Natural killer cell (primary cell): ENCODE data around the gene TBCC. TPM values are rescaled to one million over a fixed set of nuclear protein-coding genes. Genes with fewer than 3 reads are reported as not detected.

Experiments
- ATAC-seq, 3 donors: fragments of 150-1000 bp in 2 of 3; fragments of 200-7000 bp in 1 of 3; cut with Tn5 transposase; 1 replicate in 1 of 3; 2 replicates in 2 of 3; pipeline ENCODE4 v1.10.0; 2021; ENCODE audit warnings: mild to moderate bottlenecking in 2 of 3, moderate library complexity in 2 of 3
- DNase-seq, 2 donors: peaks; one replicate each; pipeline versions ENCODE4 v3.0.0 to v3.0.0-alpha.2; 2013 to 2021; ENCODE audit warnings: mixed read lengths in 1 of 2
- H3K27ac ChIP-seq: one replicate; pipeline ENCODE4 v1.5.1; 2013; ENCODE audit warnings: mild to moderate bottlenecking, low read length
- H3K27me3 ChIP-seq: one replicate; pipeline ENCODE4 v1.6.1; 2013; ENCODE audit warnings: low read length; ENCODE audit not compliant: control insufficient read depth, insufficient read depth
- H3K36me3 ChIP-seq: one replicate; pipeline ENCODE4 v1.6.1; 2013; ENCODE audit warnings: low read length; ENCODE audit not compliant: control insufficient read depth, insufficient read depth
- H3K4me1 ChIP-seq: one replicate; pipeline ENCODE4 v1.6.1; 2013; ENCODE audit warnings: low read length; ENCODE audit not compliant: control insufficient read depth, insufficient read depth
- H3K4me3 ChIP-seq: one replicate; pipeline ENCODE4 v1.5.1; 2013; ENCODE audit warnings: low read length
- H3K9me3 ChIP-seq: one replicate; pipeline ENCODE4 v1.6.1; 2013; ENCODE audit warnings: low read length; ENCODE audit not compliant: control insufficient read depth, insufficient read depth
- H3K27ac Mint-ChIP-seq, 2 donors: one replicate each; pipeline ENCODE4 v1.8.0; 2022; ENCODE audit warnings: mild to moderate bottlenecking in 2 of 2, mixed read lengths in 2 of 2, moderate library complexity in 1 of 2
- H3K27me3 Mint-ChIP-seq, 2 donors: one replicate each; pipeline ENCODE4 v1.8.0; 2022; ENCODE audit warnings: low read depth in 2 of 2, mixed read lengths in 2 of 2
- H3K36me3 Mint-ChIP-seq: one replicate; pipeline ENCODE4 v1.8.0; 2022; ENCODE audit warnings: mixed read lengths
- H3K4me1 Mint-ChIP-seq, 2 donors: one replicate each; pipeline ENCODE4 v1.8.0; 2022; ENCODE audit warnings: mixed read lengths in 2 of 2
- H3K4me3 Mint-ChIP-seq: one replicate; pipeline ENCODE4 v1.8.0; 2022; ENCODE audit warnings: mild to moderate bottlenecking, moderate library complexity, mixed read lengths
- H3K9me3 Mint-ChIP-seq, 2 donors: one replicate each; pipeline ENCODE4 v1.8.0; 2022; ENCODE audit warnings: mixed read lengths in 2 of 2
- CTCF ChIP-seq: fragments of 200-600 bp; IDR thresholded peaks from one replicate; pipeline ENCODE4 v1.8.0; 2022; ENCODE audit warnings: antibody characterized with exemption
- WGBS: methylation state at CpG from one replicate; pipeline ENCODE4 v1.1.7; 2013; ENCODE audit warnings: missing lambda C conversion rate; ENCODE audit not compliant: insufficient coverage; 5-methylcytosine and 5-hydroxymethylcytosine counted together
- intact Hi-C: fragments of 100-400 bp; cut with micrococcal nuclease; formaldehyde crosslinking; loops from one replicate; pipeline ENCODE4 v1.14.2; 2022
- total RNA-seq, 4 donors: library from RNA; stranded (reverse); fragments of 120-200 nt in 1 of 4; gene quantifications; one replicate each; pipeline versions ENCODE4 v1.2.3 to v1.2.4, GENCODE V29; 2013 to 2022

Gene TBCC
- 10 to 100 TPM; 64.1 to 77.6 (median 65.6) TPM for total RNA-seq
- total RNA-seq (2013): 82.4 TPM

GRCh38 chr6:42745640-42746462 lies at the start of gene TBCC:
TSS of gene TBCC (minus strand) at chr6:42746103. CDS start at chr6:42746073, 30 bp downstream.
- Mint-ChIP-seq H3K27ac (peak within 1 kb of the TSS; percentile 98 to 100), H3K9me3 (peaks cover 0 to 8% of the 10 kb centered on the region in 2 donors), H3K36me3 (peaks cover 13% of the 10 kb centered on the region), H3K27me3 (no peaks in the 10 kb centered on the region), H3K4me3 (peak within 1 kb of the TSS; percentile 100), H3K4me1 (peaks cover 22 to 23% of the 10 kb centered on the region in 2 donors)
- intact Hi-C loops: loop anchor here (1.0 to 2.0 kb wide), 5 partner anchors 20 to 313 kb away; partner anchors contain the start of genes KLC4, MRPL2 and RPL7L1
- no peaks in the 10 kb centered on the region for H3K36me3 ChIP-seq
- under 1% methylated on average over 51 of the region's 57 CpGs for WGBS
- H3K27ac ChIP-seq: peak within 1 kb of the TSS; percentile 95
- H3K27me3 ChIP-seq: no peaks in the 10 kb centered on the region
- TF ChIP-seq CTCF: no peak
- peak within 1 kb of the TSS; percentile 98 for H3K4me3 ChIP-seq
- peaks cover 38% of the 10 kb centered on the region for H3K4me1 ChIP-seq
- H3K9me3 ChIP-seq: peaks cover 19% of the 10 kb centered on the region
- ATAC-seq (peak; percentile 83 to 92 (median 85)), DNase-seq (peak; percentile 86 to 98)

- no peaks in the 10 kb centered on the region for H3K36me3 Mint-ChIP-seq
- H3K27ac Mint-ChIP-seq: peak overlapping the region in 1 of 2 donors; percentile 4
- no peak for TF ChIP-seq CTCF
- no peak overlapping the region for H3K27ac ChIP-seq
- intact Hi-C loops: no loop called here
- no peak for ATAC-seq
- H3K27me3 Mint-ChIP-seq: no peaks in the 10 kb centered on the region
- no CpG with 5 or more reads among the region's 1 CpG for WGBS
- no peak for DNase-seq
- peaks cover 4% of the 10 kb centered on the region for H3K4me1 ChIP-seq
- H3K9me3 ChIP-seq: no peaks in the 10 kb centered on the region
- peaks cover 27 to 29% of the 10 kb centered on the region in 2 donors for H3K4me1 Mint-ChIP-seq
- no peaks in the 10 kb centered on the region for H3K36me3 ChIP-seq
- H3K27me3 ChIP-seq: no peaks in the 10 kb centered on the region
- H3K4me3 ChIP-seq: no peak overlapping the region
- H3K4me3 Mint-ChIP-seq: no peak overlapping the region
- H3K9me3 Mint-ChIP-seq: no peaks in the 10 kb centered on the region
Observed at GRCh38 chr6:42795651-42796050, 49.7 kb upstream of the TBCC start.

DNA sequence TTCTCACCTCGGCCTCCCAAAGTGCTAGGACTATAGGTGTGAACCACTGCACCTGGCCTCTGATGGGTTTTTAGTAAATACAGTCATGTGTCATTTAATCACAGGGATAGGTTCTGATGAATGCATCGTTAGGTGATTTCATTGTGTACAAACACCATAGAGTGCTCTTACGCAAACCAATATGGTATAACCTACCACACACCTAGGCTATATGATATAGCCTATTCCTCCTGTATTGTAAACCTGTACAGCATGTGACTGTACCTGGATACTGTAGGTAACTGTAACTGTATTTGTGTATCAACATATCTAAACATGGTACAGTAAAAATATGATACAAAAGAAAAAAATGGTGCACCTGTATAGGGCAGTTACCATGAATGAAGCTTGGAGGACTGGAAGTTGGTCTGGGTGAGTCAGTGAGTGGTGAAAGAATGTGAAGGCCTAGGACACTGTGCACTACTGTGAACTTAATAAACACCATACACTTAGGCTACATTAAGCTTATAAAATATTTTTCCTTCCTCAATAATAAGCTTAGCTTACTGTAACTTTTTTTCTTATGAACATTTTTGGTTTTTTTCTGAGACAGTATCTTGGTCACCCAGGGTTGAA lies 45.9 kb upstream of the TBCC start:
- no peaks in the 10 kb centered on the region for H3K36me3 Mint-ChIP-seq
- Histone ChIP-seq H3K27ac (peak overlapping the region; percentile 61), H3K4me3 (no peak overlapping the region), H3K27me3 (no peaks in the 10 kb centered on the region), H3K4me1 (peaks cover 28% of the 10 kb centered on the region), H3K9me3 (no peaks in the 10 kb centered on the region), H3K36me3 (peaks cover 2% of the 10 kb centered on the region)
- peak overlapping the region in 1 of 2 donors; percentile 74 for H3K27ac Mint-ChIP-seq
- WGBS: 71% methylated on average over 3 of the region's 3 CpGs
- intact Hi-C loops: no loop called here
- peaks cover 45 to 46% of the 10 kb centered on the region in 2 donors for H3K4me1 Mint-ChIP-seq
- H3K9me3 Mint-ChIP-seq: no peaks in the 10 kb centered on the region
- ATAC-seq (peak; percentile 28 to 46 (median 43)), DNase-seq (peak in 1 of 2 donors; percentile 19)
- no peaks in the 10 kb centered on the region for H3K27me3 Mint-ChIP-seq
- no peak for TF ChIP-seq CTCF
- H3K4me3 Mint-ChIP-seq: no peak overlapping the region
